Upper lobe of right lung (tissue), 1 donor: ENCODE data around the gene METTL16. TPM values are rescaled to one million over a fixed set of nuclear protein-coding genes. Genes with fewer than 3 reads are reported as not detected.

Experiments
- ATAC-seq: fragments of 200-7000 bp; cut with Tn5 transposase; one replicate; pipeline ENCODE4 v1.9.1; 2020; ENCODE audit warnings: mild to moderate bottlenecking, moderate library complexity
- DNase-seq: peaks from one replicate; pipeline ENCODE4 v3.0.0-alpha.2; 2020
- H3K27ac ChIP-seq: fragments of 200-600 bp; one replicate; pipeline ENCODE4 v1.8.0; 2022
- H3K27me3 ChIP-seq: fragments of 200-600 bp; one replicate; pipeline ENCODE4 v1.8.0; 2022; ENCODE audit warnings: mild to moderate bottlenecking
- H3K36me3 ChIP-seq: fragments of 200-600 bp; one replicate; pipeline ENCODE4 v1.8.0; 2022
- H3K4me1 ChIP-seq: fragments of 200-600 bp; one replicate; pipeline ENCODE4 v1.8.0; 2022
- H3K4me3 ChIP-seq: fragments of 200-600 bp; one replicate; pipeline ENCODE4 v1.8.0; 2022; ENCODE audit warnings: mild to moderate bottlenecking
- H3K9me3 ChIP-seq: fragments of 200-600 bp; one replicate; pipeline ENCODE4 v1.8.0; 2022
- CTCF ChIP-seq: fragments of 200-600 bp; IDR thresholded peaks from one replicate; pipeline ENCODE4 v1.8.0; 2022; ENCODE audit warnings: antibody characterized with exemption
- intact Hi-C: fragments of 100-400 bp; cut with DNase I; formaldehyde crosslinking; loops from one replicate; pipeline ENCODE4 v1.11.0; 2022
- total RNA-seq: library from RNA; stranded (reverse); fragmentation: NEBNext Ultra II Directional; extraction: Animal tissue kit (Norgen Biotek cat#: 25700); gene quantifications from one replicate; pipeline ENCODE4 v1.2.1, GENCODE V29; 2021
- donor health status: DM: no; HTN: yes; CAD: no; lungs with severe emphysema.

Gene METTL16
- total RNA-seq, 1 donor from 2014 or later, result 30.0 TPM

- no peak overlapping the region for H3K27ac ChIP-seq
- H3K4me1 ChIP-seq, result no peaks in the 10 kb centered on the region
- intact Hi-C loops, result no loop called here
- no peak for DNase-seq
- H3K4me3 ChIP-seq, result no peak overlapping the region
- no peak for TF ChIP-seq CTCF
- H3K27me3 ChIP-seq, result no peaks in the 10 kb centered on the region
- H3K36me3 ChIP-seq, result peaks cover 54% of the 10 kb centered on the region
- ATAC-seq, result no peak
- H3K9me3 ChIP-seq, result no peaks in the 10 kb centered on the region
Measured at GRCh38 chr17:2378905-2379304, 132.8 kb downstream of the METTL16 start.

- DNase-seq (no peak), ATAC-seq (no peak)
- Histone ChIP-seq H3K4me3 (no peak overlapping the region), H3K4me1 (no peaks in the 10 kb centered on the region), H3K36me3 (peaks cover 66% of the 10 kb centered on the region), H3K27ac (no peak overlapping the region), H3K27me3 (no peaks in the 10 kb centered on the region), H3K9me3 (no peaks in the 10 kb centered on the region)
- intact Hi-C loops, result no loop called here
- no peak for TF ChIP-seq CTCF
Measured at GRCh38 chr17:2377659-2378058, 134.0 kb downstream of the METTL16 start.

GRCh38 chr17:2376107-2376506 is 135.6 kb downstream of the METTL16 start:
- no peak overlapping the region for H3K4me3 ChIP-seq
- H3K27me3 ChIP-seq, result no peaks in the 10 kb centered on the region
- DNase-seq (no peak), ATAC-seq (no peak)
- peaks cover 75% of the 10 kb centered on the region for H3K36me3 ChIP-seq
- H3K4me1 ChIP-seq, result no peaks in the 10 kb centered on the region
- intact Hi-C loops, result no loop called here
- no peaks in the 10 kb centered on the region for H3K9me3 ChIP-seq
- no peak overlapping the region for H3K27ac ChIP-seq
- TF ChIP-seq CTCF, result no peak

GRCh38 chr17:2375406-2375805 is 136.3 kb downstream of the METTL16 start:
- H3K27ac ChIP-seq, result no peak overlapping the region
- intact Hi-C loops, result no loop called here
- H3K9me3 ChIP-seq, result no peaks in the 10 kb centered on the region
- H3K27me3 ChIP-seq, result no peaks in the 10 kb centered on the region
- no peaks in the 10 kb centered on the region for H3K4me1 ChIP-seq
- DNase-seq (no peak), ATAC-seq (no peak)
- no peak for TF ChIP-seq CTCF
- H3K36me3 ChIP-seq, result peaks cover 75% of the 10 kb centered on the region
- H3K4me3 ChIP-seq, result no peak overlapping the region

GRCh38 chr17:2374549-2375285 is 137.0 kb downstream of the METTL16 start:
- DNase-seq (no peak), ATAC-seq (no peak)
- TF ChIP-seq CTCF, result no peak
- peaks cover 71% of the 10 kb centered on the region for H3K36me3 ChIP-seq
- H3K9me3 ChIP-seq, result no peaks in the 10 kb centered on the region
- no peak overlapping the region for H3K4me3 ChIP-seq
- H3K4me1 ChIP-seq, result no peaks in the 10 kb centered on the region
- H3K27me3 ChIP-seq, result no peaks in the 10 kb centered on the region
- intact Hi-C loops, result no loop called here
- no peak overlapping the region for H3K27ac ChIP-seq

GRCh38 chr17:2373179-2373578 is 138.5 kb downstream of the METTL16 start:
- Histone ChIP-seq H3K27ac (no peak overlapping the region), H3K4me3 (no peak overlapping the region), H3K4me1 (no peaks in the 10 kb centered on the region), H3K36me3 (peaks cover 58% of the 10 kb centered on the region), H3K9me3 (no peaks in the 10 kb centered on the region), H3K27me3 (no peaks in the 10 kb centered on the region)
- DNase-seq (no peak), ATAC-seq (no peak)
- no peak for TF ChIP-seq CTCF
- intact Hi-C loops, result no loop called here
